ENCODE measurements around the gene NANS. TPM values are rescaled to one million over a fixed set of nuclear protein-coding genes. Genes with fewer than 3 reads are reported as not detected.

Gene NANS
- total and polyA plus RNA-seq, 10 of the 15 experiments (the other 5 are each of a cell fraction or from before 2014, with no cell fraction given): 21.0 to 126 (median 52.3) TPM

DNA sequence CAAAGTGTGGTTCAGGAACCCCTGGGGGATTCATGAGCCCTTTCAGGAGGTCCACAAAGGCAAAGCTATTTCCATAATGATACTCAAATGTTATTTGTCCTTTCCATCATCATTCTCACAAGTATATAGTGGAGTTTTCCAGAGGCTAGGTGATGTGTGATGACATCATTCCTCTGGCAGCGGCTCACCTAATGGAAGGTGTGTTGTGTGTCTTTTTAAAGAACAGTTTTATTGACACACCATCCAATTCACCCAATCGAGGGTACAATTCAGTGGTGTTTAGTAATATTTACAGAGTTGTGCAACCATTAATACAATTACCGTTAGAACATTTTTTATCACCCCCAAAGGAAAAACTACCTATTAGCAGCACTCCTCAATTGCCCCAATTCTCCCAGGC lies 9.7 kb downstream of the NANS start:
- DNase-seq (ENCODE audit: low read depth, low spot score) (no peak), FAIRE-seq (no peak), ATAC-seq (no peak)
- TSS peak; percentile 16 for BruUV-seq (replicated peaks)
- WGBS (ENCODE audit: insufficient coverage, insufficient replicate concordance, low lambda C conversion rate, missing lambda C conversion rate): 70% methylated on average over 3 of the region's 3 CpGs
- no peak overlapping the region for H3K4me2 ChIP-seq (ENCODE audit: control insufficient read depth, insufficient read depth)
- intact Hi-C loops (cut with micrococcal nuclease; ENCODE audit: unreplicated experiment): no loop called here
- H4K20me1 ChIP-seq (ENCODE audit: control insufficient read depth, insufficient read depth): no peaks in the 10 kb centered on the region
- no peak overlapping the region for H3K9ac ChIP-seq (ENCODE audit: control insufficient read depth, insufficient read depth, low read length)
- no peaks in the 10 kb centered on the region for H3K9me3 ChIP-seq (replicated peaks; ENCODE audit: control insufficient read depth, insufficient read depth, low read length)
- ChIA-PET POLR2A (no interaction called here), CTCF (no interaction called here), SMC1A (ENCODE audit: uncharacterized antibody, unreplicated experiment) (interaction anchor here (1.3 to 1.9 kb wide), 2 partner anchors 21 to 142 kb away, joined by 4 to 5 read pairs; no protein-coding TSS in a partner anchor), RAD21 (ENCODE audit: unreplicated experiment) (no interaction called here)
- no peak overlapping the region for H3K27ac ChIP-seq (ENCODE audit: control insufficient read depth, insufficient read depth)
- 0 out of 2 replicates have a peak, but pooled peaks cover 3% of the 10 kb centered on the region for H3K4me1 ChIP-seq (ENCODE audit: control insufficient read depth, insufficient read depth, low read length)
- in situ Hi-C loops (cut with MboI): loop anchor here (25.0 kb wide), 1 partner anchor 721 kb away; the partner anchor contains the start of gene ANKS6
- peaks cover 3 to 21% of the 10 kb centered on the region in 2 experiments for H3K36me3 ChIP-seq (ENCODE audit: control insufficient read depth in 2 of 2, insufficient read depth in 2 of 2, low read length in 1 of 2)
- H3K79me2 ChIP-seq (ENCODE audit: control insufficient read depth, insufficient read depth, low read length): peaks cover 4% of the 10 kb centered on the region
- H2AFZ ChIP-seq (ENCODE audit: control insufficient read depth, low read depth, low read length): no peak overlapping the region
- no peak overlapping the region for H3K4me3 ChIP-seq
- H3K27me3 ChIP-seq (replicated peaks in 1 of 2; ENCODE audit: control insufficient read depth in 2 of 2, insufficient read depth in 2 of 2, low read length in 1 of 2): no peaks in the 10 kb centered on the region
- TF ChIP-seq BCL11A (IDR thresholded peaks at IDR 0.05; ENCODE audit: low read depth, low read length): no peak
- TF ChIP-seq, protein P1, sequence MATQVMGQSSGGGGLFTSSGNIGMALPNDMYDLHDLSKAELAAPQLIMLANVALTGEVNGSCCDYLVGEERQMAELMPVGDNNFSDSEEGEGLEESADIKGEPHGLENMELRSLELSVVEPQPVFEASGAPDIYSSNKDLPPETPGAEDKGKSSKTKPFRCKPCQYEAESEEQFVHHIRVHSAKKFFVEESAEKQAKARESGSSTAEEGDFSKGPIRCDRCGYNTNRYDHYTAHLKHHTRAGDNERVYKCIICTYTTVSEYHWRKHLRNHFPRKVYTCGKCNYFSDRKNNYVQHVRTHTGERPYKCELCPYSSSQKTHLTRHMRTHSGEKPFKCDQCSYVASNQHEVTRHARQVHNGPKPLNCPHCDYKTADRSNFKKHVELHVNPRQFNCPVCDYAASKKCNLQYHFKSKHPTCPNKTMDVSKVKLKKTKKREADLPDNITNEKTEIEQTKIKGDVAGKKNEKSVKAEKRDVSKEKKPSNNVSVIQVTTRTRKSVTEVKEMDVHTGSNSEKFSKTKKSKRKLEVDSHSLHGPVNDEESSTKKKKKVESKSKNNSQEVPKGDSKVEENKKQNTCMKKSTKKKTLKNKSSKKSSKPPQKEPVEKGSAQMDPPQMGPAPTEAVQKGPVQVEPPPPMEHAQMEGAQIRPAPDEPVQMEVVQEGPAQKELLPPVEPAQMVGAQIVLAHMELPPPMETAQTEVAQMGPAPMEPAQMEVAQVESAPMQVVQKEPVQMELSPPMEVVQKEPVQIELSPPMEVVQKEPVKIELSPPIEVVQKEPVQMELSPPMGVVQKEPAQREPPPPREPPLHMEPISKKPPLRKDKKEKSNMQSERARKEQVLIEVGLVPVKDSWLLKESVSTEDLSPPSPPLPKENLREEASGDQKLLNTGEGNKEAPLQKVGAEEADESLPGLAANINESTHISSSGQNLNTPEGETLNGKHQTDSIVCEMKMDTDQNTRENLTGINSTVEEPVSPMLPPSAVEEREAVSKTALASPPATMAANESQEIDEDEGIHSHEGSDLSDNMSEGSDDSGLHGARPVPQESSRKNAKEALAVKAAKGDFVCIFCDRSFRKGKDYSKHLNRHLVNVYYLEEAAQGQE (IDR thresholded peaks at IDR 0.05; ENCODE audit: low read depth, low read length): no peak
- TF ChIP-seq LARP7 (IDR thresholded peaks at IDR 0.05): no peak
- TF ChIP-seq, protein P2, sequence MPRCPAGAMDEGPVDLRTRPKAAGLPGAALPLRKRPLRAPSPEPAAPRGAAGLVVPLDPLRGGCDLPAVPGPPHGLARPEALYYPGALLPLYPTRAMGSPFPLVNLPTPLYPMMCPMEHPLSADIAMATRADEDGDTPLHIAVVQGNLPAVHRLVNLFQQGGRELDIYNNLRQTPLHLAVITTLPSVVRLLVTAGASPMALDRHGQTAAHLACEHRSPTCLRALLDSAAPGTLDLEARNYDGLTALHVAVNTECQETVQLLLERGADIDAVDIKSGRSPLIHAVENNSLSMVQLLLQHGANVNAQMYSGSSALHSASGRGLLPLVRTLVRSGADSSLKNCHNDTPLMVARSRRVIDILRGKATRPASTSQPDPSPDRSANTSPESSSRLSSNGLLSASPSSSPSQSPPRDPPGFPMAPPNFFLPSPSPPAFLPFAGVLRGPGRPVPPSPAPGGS (IDR thresholded peaks at IDR 0.05; ENCODE audit: borderline replicate concordance, insufficient read depth, low read depth, low read length, poor library complexity, severe bottlenecking): no peak
- TF ChIP-seq MEF2B (IDR thresholded peaks at IDR 0.05; ENCODE audit: partially characterized antibody, poor library complexity, severe bottlenecking): no peak
- TF ChIP-seq BHLHE40 (IDR thresholded peaks at IDR 0.05; ENCODE audit: borderline replicate concordance in 1 of 2, low read depth in 2 of 2, low read length in 1 of 2): no peak
- no peak for TF ChIP-seq RELA (IDR thresholded peaks at IDR 0.05; ENCODE audit: borderline replicate concordance, partially characterized antibody)
- TF ChIP-seq SREBF2 (IDR thresholded peaks at IDR 0.05; ENCODE audit: low read length): no peak
- TF ChIP-seq, protein P3, sequence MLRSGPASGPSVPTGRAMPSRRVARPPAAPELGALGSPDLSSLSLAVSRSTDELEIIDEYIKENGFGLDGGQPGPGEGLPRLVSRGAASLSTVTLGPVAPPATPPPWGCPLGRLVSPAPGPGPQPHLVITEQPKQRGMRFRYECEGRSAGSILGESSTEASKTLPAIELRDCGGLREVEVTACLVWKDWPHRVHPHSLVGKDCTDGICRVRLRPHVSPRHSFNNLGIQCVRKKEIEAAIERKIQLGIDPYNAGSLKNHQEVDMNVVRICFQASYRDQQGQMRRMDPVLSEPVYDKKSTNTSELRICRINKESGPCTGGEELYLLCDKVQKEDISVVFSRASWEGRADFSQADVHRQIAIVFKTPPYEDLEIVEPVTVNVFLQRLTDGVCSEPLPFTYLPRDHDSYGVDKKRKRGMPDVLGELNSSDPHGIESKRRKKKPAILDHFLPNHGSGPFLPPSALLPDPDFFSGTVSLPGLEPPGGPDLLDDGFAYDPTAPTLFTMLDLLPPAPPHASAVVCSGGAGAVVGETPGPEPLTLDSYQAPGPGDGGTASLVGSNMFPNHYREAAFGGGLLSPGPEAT (IDR thresholded peaks at IDR 0.05; ENCODE audit: low read depth): no peak
- no peak for TF ChIP-seq RFX5 (IDR thresholded peaks at IDR 0.05; ENCODE audit: low read depth, low read length)
- no peak for TF ChIP-seq RAD51 (IDR thresholded peaks at IDR 0.05)
- TF ChIP-seq HDAC2 (IDR thresholded peaks at IDR 0.05): no peak
- TF ChIP-seq, protein P4, sequence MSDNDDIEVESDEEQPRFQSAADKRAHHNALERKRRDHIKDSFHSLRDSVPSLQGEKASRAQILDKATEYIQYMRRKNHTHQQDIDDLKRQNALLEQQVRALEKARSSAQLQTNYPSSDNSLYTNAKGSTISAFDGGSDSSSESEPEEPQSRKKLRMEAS (IDR thresholded peaks at IDR 0.05; ENCODE audit: low read depth, low read length): no peak
- TF ChIP-seq ZNF207 (IDR thresholded peaks at IDR 0.05; ENCODE audit: borderline replicate concordance): no peak
- TF ChIP-seq, protein P5, sequence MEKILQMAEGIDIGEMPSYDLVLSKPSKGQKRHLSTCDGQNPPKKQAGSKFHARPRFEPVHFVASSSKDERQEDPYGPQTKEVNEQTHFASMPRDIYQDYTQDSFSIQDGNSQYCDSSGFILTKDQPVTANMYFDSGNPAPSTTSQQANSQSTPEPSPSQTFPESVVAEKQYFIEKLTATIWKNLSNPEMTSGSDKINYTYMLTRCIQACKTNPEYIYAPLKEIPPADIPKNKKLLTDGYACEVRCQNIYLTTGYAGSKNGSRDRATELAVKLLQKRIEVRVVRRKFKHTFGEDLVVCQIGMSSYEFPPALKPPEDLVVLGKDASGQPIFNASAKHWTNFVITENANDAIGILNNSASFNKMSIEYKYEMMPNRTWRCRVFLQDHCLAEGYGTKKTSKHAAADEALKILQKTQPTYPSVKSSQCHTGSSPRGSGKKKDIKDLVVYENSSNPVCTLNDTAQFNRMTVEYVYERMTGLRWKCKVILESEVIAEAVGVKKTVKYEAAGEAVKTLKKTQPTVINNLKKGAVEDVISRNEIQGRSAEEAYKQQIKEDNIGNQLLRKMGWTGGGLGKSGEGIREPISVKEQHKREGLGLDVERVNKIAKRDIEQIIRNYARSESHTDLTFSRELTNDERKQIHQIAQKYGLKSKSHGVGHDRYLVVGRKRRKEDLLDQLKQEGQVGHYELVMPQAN (conservative IDR thresholded peaks at IDR 0.05): no peak

Measured in GM12878 (cell line).